ENCODE data around the gene TACC3. TPM values are rescaled to one million over a fixed set of nuclear protein-coding genes. Genes with fewer than 3 reads are reported as not detected.

Gene TACC3
- total and polyA plus RNA-seq, 2 of the 8 experiments (the other 6 are each of a cell fraction or from before 2014, with no cell fraction given): 73.8 to 148 TPM

GRCh38 chr4:1766106-1767060 lies 45.1 kb downstream of the TACC3 start (continued):
- TF ChIP-seq GABPA (IDR thresholded peaks at IDR 0.05; ENCODE audit: borderline replicate concordance, insufficient read depth, low read length) (peak; percentile 5; the same call in 1 of the 2 replicates), KDM4A (IDR thresholded peaks at IDR 0.05; ENCODE audit: low read depth, low read length, severe bottlenecking) (peak; percentile 2), POU5F1 (IDR thresholded peaks at IDR 0.05; ENCODE audit: low read depth, low read length) (no peak), CBX8 (IDR thresholded peaks at IDR 0.05; ENCODE audit: borderline replicate concordance, low read depth, low read length) (no peak), EP300 (IDR thresholded peaks at IDR 0.05; ENCODE audit: borderline replicate concordance in 1 of 2, low read depth in 2 of 2, low read length in 2 of 2) (peak in 1 of 2 experiments; percentile 2; a peak in 1 of 3 replicates)
